H9 (cell line): Measurements from ENCODE around the gene COL11A1. TPM values are rescaled to one million over a fixed set of nuclear protein-coding genes. Genes with fewer than 3 reads are reported as not detected.
"Not testable (repeated sequence)": the region's sequence is repeated elsewhere in the genome, so short reads cannot be mapped to it uniquely, and the experiment has no call there.

Experiments
- DNase-seq: peaks from one replicate; pipeline ENCODE4 v3.0.0-alpha.2; 2017
- H2AFZ ChIP-seq: one replicate; pipeline ENCODE4 v1.6.1; 2013; ENCODE audit warnings: mild to moderate bottlenecking, low read length, control low read depth, moderate library complexity
- H2AK5ac ChIP-seq: 2 replicates; pipeline ENCODE4 v1.6.1; 2013; ENCODE audit warnings: low read length, control low read depth, mixed read lengths; ENCODE audit not compliant: insufficient read length
- H2BK120ac ChIP-seq: one replicate; pipeline ENCODE4 v1.6.1; 2013; ENCODE audit warnings: low read depth, mild to moderate bottlenecking, low read length, control low read depth, inconsistent platforms; ENCODE audit not compliant: poor library complexity, severe bottlenecking
- H2BK12ac ChIP-seq: 2 replicates; pipeline ENCODE4 v1.6.1; 2013; ENCODE audit warnings: low read length, control low read depth, mixed read lengths, low read depth; ENCODE audit not compliant: insufficient read length
- H2BK15ac ChIP-seq: 2 replicates; pipeline ENCODE4 v1.6.1; 2013; ENCODE audit warnings: low read depth, low read length, control low read depth
- H2BK20ac ChIP-seq: one replicate; pipeline ENCODE4 v1.6.1; 2013; ENCODE audit warnings: low read depth, mild to moderate bottlenecking, low read length, control low read depth, inconsistent platforms; ENCODE audit not compliant: poor library complexity, severe bottlenecking
- H2BK5ac ChIP-seq: 2 replicates; pipeline ENCODE4 v1.6.1; 2013; ENCODE audit warnings: low read length, control low read depth, mixed read lengths; ENCODE audit not compliant: insufficient read length
- H3K14ac ChIP-seq: 2 replicates; pipeline ENCODE4 v1.6.1; 2013; ENCODE audit warnings: low read length, control low read depth; ENCODE audit not compliant: insufficient read depth
- H3K18ac ChIP-seq: 2 replicates; pipeline ENCODE4 v1.6.1; 2013; ENCODE audit warnings: low read depth, mild to moderate bottlenecking, mixed read lengths, low read length, control low read depth; ENCODE audit not compliant: insufficient read length
- H3K23ac ChIP-seq: 2 replicates; pipeline ENCODE4 v1.6.1; 2013; ENCODE audit warnings: low read length, control low read depth, mixed read lengths, low read depth; ENCODE audit not compliant: insufficient read length
- H3K23me2 ChIP-seq: 2 replicates; pipeline ENCODE4 v1.6.1; 2013; ENCODE audit warnings: low read depth, mild to moderate bottlenecking, mixed read lengths, low read length, control low read depth; ENCODE audit not compliant: insufficient read length, poor library complexity, severe bottlenecking
- H3K27ac ChIP-seq: 2 replicates; pipeline ENCODE4 v1.5.1; 2013; ENCODE audit warnings: low read length, control low read depth, mixed read lengths, low read depth; ENCODE audit not compliant: insufficient read length
- H3K27me3 ChIP-seq: 2 replicates; pipeline ENCODE4 v1.6.1; 2013; ENCODE audit warnings: low read length, control low read depth, inconsistent platforms; ENCODE audit not compliant: insufficient read depth
- H3K4ac ChIP-seq: 2 replicates; pipeline ENCODE4 v1.6.1; 2013; ENCODE audit warnings: low read depth, mild to moderate bottlenecking, control low read depth, inconsistent platforms, low read length, moderate library complexity
- H3K4me1 ChIP-seq: 2 replicates; pipeline ENCODE4 v1.6.1; 2013; ENCODE audit warnings: low read length, control low read depth, inconsistent platforms; ENCODE audit not compliant: insufficient read depth
- H3K4me2 ChIP-seq: 2 replicates; pipeline ENCODE4 v1.6.1; 2013; ENCODE audit warnings: low read length, control low read depth, mixed read lengths; ENCODE audit not compliant: insufficient read length, insufficient read depth
- H3K56ac ChIP-seq: 2 replicates; pipeline ENCODE4 v1.6.1; 2013; ENCODE audit warnings: low read depth, mild to moderate bottlenecking, mixed read lengths, low read length, control low read depth; ENCODE audit not compliant: insufficient read length
- H3K79me1 ChIP-seq: 2 replicates; pipeline ENCODE4 v1.6.1; 2013; ENCODE audit warnings: low read depth, mild to moderate bottlenecking, moderate library complexity, low read length, control low read depth, inconsistent platforms; ENCODE audit not compliant: insufficient read depth, poor library complexity, severe bottlenecking
- H3K79me2 ChIP-seq: 2 replicates; pipeline ENCODE4 v1.6.1; 2013; ENCODE audit warnings: low read length, control low read depth, inconsistent platforms; ENCODE audit not compliant: insufficient read depth
- H3K9ac ChIP-seq: 2 replicates; pipeline ENCODE4 v1.6.1; 2013; ENCODE audit warnings: low read length, control low read depth, mixed read lengths; ENCODE audit not compliant: insufficient read length; ENCODE audit errors: extremely low read depth
- H3K9me3 ChIP-seq: one replicate; pipeline ENCODE4 v1.6.1; 2013; ENCODE audit warnings: low read depth, low read length, inconsistent platforms; ENCODE audit not compliant: control insufficient read depth
- H3T11ph ChIP-seq: one replicate; pipeline ENCODE4 v1.6.1; 2013; ENCODE audit warnings: mild to moderate bottlenecking, low read length, control low read depth, inconsistent platforms
- H4K20me1 ChIP-seq: one replicate; pipeline ENCODE4 v1.6.1; 2013; ENCODE audit not compliant: control insufficient read depth, insufficient read length, insufficient read depth
- H4K5ac ChIP-seq: 2 replicates; pipeline ENCODE4 v1.6.1; 2013; ENCODE audit warnings: low read depth, mild to moderate bottlenecking, mixed read lengths, low read length, control low read depth; ENCODE audit not compliant: insufficient read length
- H4K8ac ChIP-seq: replicated peaks from 2 replicates; pipeline ENCODE4 v1.6.1; 2013; ENCODE audit warnings: low read length, control low read depth, mixed read lengths, low read depth; ENCODE audit not compliant: insufficient read length
- H4K91ac ChIP-seq: 2 replicates; pipeline ENCODE4 v1.6.1; 2013; ENCODE audit warnings: low read depth, mild to moderate bottlenecking, moderate library complexity, mixed read lengths, low read length, control low read depth; ENCODE audit not compliant: insufficient read length
- H3K27ac Mint-ChIP-seq, 3 experiments: 2 replicates in 2 of 3; 3 replicates in 1 of 3; pipeline ENCODE4 v1.8.0; 2020 to 2021; ENCODE audit warnings: mixed read lengths in 3 of 3, mild to moderate bottlenecking in 1 of 3, moderate library complexity in 1 of 3
- H3K27me3 Mint-ChIP-seq: 2 replicates; pipeline ENCODE4 v1.8.0; 2021; ENCODE audit warnings: low read depth, mild to moderate bottlenecking, moderate library complexity, mixed read lengths
- H3K36me3 Mint-ChIP-seq, 3 experiments: 2 replicates in 2 of 3; 3 replicates in 1 of 3; pipeline ENCODE4 v1.8.0; 2020 to 2021; ENCODE audit warnings: low read depth in 3 of 3, mixed read lengths in 3 of 3; ENCODE audit not compliant: insufficient read depth in 1 of 3
- H3K4me1 Mint-ChIP-seq, 2 experiments: 2 replicates each; pipeline ENCODE4 v1.8.0; 2020; ENCODE audit warnings: mixed read lengths in 2 of 2
- H3K4me3 Mint-ChIP-seq, 2 experiments: 2 replicates in 1 of 2; 3 replicates in 1 of 2; pipeline ENCODE4 v1.8.0; 2020 to 2021; ENCODE audit warnings: mild to moderate bottlenecking in 2 of 2, mixed read lengths in 2 of 2, moderate library complexity in 1 of 2
- H3K9me3 Mint-ChIP-seq, 2 experiments: 2 replicates in 1 of 2; 3 replicates in 1 of 2; pipeline ENCODE4 v1.8.0; 2020; ENCODE audit warnings: mild to moderate bottlenecking in 2 of 2, mixed read lengths in 2 of 2, moderate library complexity in 1 of 2
- CTCF ChIP-seq: fragments of 200-600 bp; sonication (generic); conservative IDR thresholded peaks from 3 replicates; pipeline ENCODE4 v1.8.0; 2021; ENCODE audit warnings: antibody characterized with exemption, mild to moderate bottlenecking
- WGBS: extraction: QIAGEN DNeasy Blood & Tissue Kit; methylation state at CpG from one replicate; pipeline ENCODE4 v1.1.7; 2013; ENCODE audit warnings: missing lambda C conversion rate, low lambda C conversion rate, mixed read lengths; ENCODE audit not compliant: insufficient read length; ENCODE audit errors: extremely low coverage; 5-methylcytosine and 5-hydroxymethylcytosine counted together
- total RNA-seq: library from RNA; stranded (reverse); gene quantifications from 2 replicates; pipeline ENCODE4 v1.2.1, GENCODE V29; 2021

Gene COL11A1
- total RNA-seq, 1 experiment from 2014 or later = 7.5 TPM

- no peaks in the 10 kb centered on the region for H3K79me2 ChIP-seq
- no peak overlapping the region for H3K27ac ChIP-seq
- H4K8ac ChIP-seq = no peak overlapping the region
- H2BK15ac ChIP-seq = no peak overlapping the region
- DNase-seq = no peak
- no peaks in the 10 kb centered on the region for H3K23me2 ChIP-seq
- H3K79me1 ChIP-seq = no peaks in the 10 kb centered on the region
- no peak for TF ChIP-seq CTCF
- Mint-ChIP-seq H3K4me1 (no peaks in the 10 kb centered on the region), H3K27ac (no peak overlapping the region), H3K27me3 (no peaks in the 10 kb centered on the region), H3K36me3 (peaks cover 9 to 14% (median 10%) of the 10 kb centered on the region in 3 experiments), H3K9me3 (peaks cover 10 to 11% of the 10 kb centered on the region in 2 experiments), H3K4me3 (no peak overlapping the region)
- H3K14ac ChIP-seq = no peak overlapping the region
- no peak overlapping the region for H3K23ac ChIP-seq
- H4K20me1 ChIP-seq = no peaks in the 10 kb centered on the region
- H3K4me1 ChIP-seq = no peaks in the 10 kb centered on the region
- no peak overlapping the region for H2BK120ac ChIP-seq
- no peaks in the 10 kb centered on the region for H3K27me3 ChIP-seq
- no peak overlapping the region for H2BK12ac ChIP-seq
- no peak overlapping the region for H3K4me2 ChIP-seq
- H4K91ac ChIP-seq = no peak overlapping the region
- no peak overlapping the region for H2BK20ac ChIP-seq
- no peak overlapping the region for H4K5ac ChIP-seq
- H3T11ph ChIP-seq = no peak overlapping the region
- H2BK5ac ChIP-seq = no peak overlapping the region
- WGBS = no CpG with 5 or more reads among the region's 1 CpG
- H3K56ac ChIP-seq = no peak overlapping the region
- no peak overlapping the region for H3K4ac ChIP-seq
- no peak overlapping the region for H2AFZ ChIP-seq
- H3K18ac ChIP-seq = no peak overlapping the region
- H3K9me3 ChIP-seq = no peaks in the 10 kb centered on the region
- no peak overlapping the region for H3K9ac ChIP-seq
- no peak overlapping the region for H2AK5ac ChIP-seq
These were observed 51.9 kb downstream of the COL11A1 start for GRCh38 chr1:103056423-103056822.

- H2BK12ac ChIP-seq, H3K4me1 Mint-ChIP-seq, H3K79me1 ChIP-seq, H3T11ph ChIP-seq, H4K20me1 ChIP-seq, H2BK15ac ChIP-seq, H3K4ac ChIP-seq, H3K18ac ChIP-seq, H4K5ac ChIP-seq, H3K27ac Mint-ChIP-seq, H3K9me3 Mint-ChIP-seq, H2AK5ac ChIP-seq, H3K9me3 ChIP-seq, H3K56ac ChIP-seq, H2AFZ ChIP-seq, H3K79me2 ChIP-seq, H4K8ac ChIP-seq, H3K27me3 Mint-ChIP-seq, H2BK5ac ChIP-seq, DNase-seq, H3K27ac ChIP-seq, H2BK20ac ChIP-seq, H2BK120ac ChIP-seq, H4K91ac ChIP-seq, H3K4me2 ChIP-seq, H3K4me3 Mint-ChIP-seq, H3K14ac ChIP-seq, H3K23ac ChIP-seq, H3K27me3 ChIP-seq, H3K4me1 ChIP-seq, H3K36me3 Mint-ChIP-seq, H3K9ac ChIP-seq, H3K23me2 ChIP-seq: not testable (repeated sequence)
- WGBS = no CpG with 5 or more reads among the region's 13 CpGs
These were observed 80.2 kb downstream of the COL11A1 start for GRCh38 chr1:103028110-103028509.
